GM18870 (cell line): ENCODE results near the gene MYL5.
"Not testable (repeated sequence)": the region's sequence is repeated elsewhere in the genome, so short reads cannot be mapped to it uniquely, and the experiment has no call there.

Experiments
- ATAC-seq: cut with Tn5 transposase; IDR thresholded peaks from one replicate; pipeline ENCODE4 v1.9.1; 2021; ENCODE audit warnings: moderate library complexity; ENCODE audit not compliant: unreplicated experiment

MYL5 gene

GRCh38 chr4:674172-675035 is at the start of gene MYL5, which contains the start of gene ATP5ME:
TSS of gene MYL5 (plus strand) at chr4:674542. CDS start at chr4:678027, 3,485 bp downstream.
TSS of gene ATP5ME (minus strand) at chr4:674276. CDS start at chr4:674247, 29 bp downstream.
- peak; percentile 74 for ATAC-seq

GRCh38 chr4:624705-625590 is 49.4 kb upstream of the MYL5 start, which contains the start of gene PDE6B:
TSS of gene PDE6B (plus strand) at chr4:625573. CDS start at chr4:625627, 54 bp downstream.
- no peak for ATAC-seq

GRCh38 chr4:625631-626161 is 48.6 kb upstream of the MYL5 start:
- no peak for ATAC-seq

- ATAC-seq = no peak
Observed at GRCh38 chr4:626201-627091, 47.9 kb upstream of the MYL5 start.

GRCh38 chr4:627347-628125 is 46.8 kb upstream of the MYL5 start:
- ATAC-seq = no peak

GRCh38 chr4:628311-628741 is 46.0 kb upstream of the MYL5 start:
- ATAC-seq = no peak

- ATAC-seq = no peak
Observed at GRCh38 chr4:628821-629635, 45.3 kb upstream of the MYL5 start.

GRCh38 chr4:629636-629914 is 44.8 kb upstream of the MYL5 start:
- ATAC-seq = no peak

- no peak for ATAC-seq
Observed at GRCh38 chr4:629915-630641, 44.3 kb upstream of the MYL5 start.

- no peak for ATAC-seq
Observed at GRCh38 chr4:630656-631055, 43.7 kb upstream of the MYL5 start.

GRCh38 chr4:632196-632790 is 42.0 kb upstream of the MYL5 start:
- ATAC-seq = no peak

GRCh38 chr4:632926-633325 is 41.4 kb upstream of the MYL5 start:
- no peak for ATAC-seq

- no peak for ATAC-seq
Observed at GRCh38 chr4:633406-633805, 40.9 kb upstream of the MYL5 start.

GRCh38 chr4:633976-634598 is 40.3 kb upstream of the MYL5 start:
- ATAC-seq = no peak

- no peak for ATAC-seq
Observed at GRCh38 chr4:634599-634985, 39.8 kb upstream of the MYL5 start.

GRCh38 chr4:635066-635835 is 39.1 kb upstream of the MYL5 start:
- ATAC-seq = not testable (repeated sequence)
